ENCODE measurements around the gene ANKRD23.

The ANKRD23 gene

DNA sequence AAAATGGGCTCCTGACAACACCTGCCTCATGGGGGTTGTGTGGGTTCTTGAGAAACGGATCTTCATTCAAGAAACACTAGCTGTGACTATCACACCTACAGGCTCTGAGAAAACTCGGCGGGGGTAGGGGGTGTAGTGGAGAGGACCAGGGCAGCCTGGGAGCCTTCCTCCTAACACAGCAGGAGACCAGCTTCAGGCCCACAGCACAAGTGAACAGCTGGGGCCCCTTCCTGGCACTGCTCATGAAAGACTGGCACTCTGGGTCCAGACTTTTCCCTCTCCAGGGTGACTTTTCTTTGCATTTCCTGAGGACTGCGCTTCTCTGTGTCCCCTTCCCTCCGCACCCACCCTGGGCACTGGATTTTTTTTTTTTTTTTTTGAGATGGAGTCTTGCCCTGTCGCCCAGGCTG, 33.2 kb upstream of the ANKRD23 start:
- no peak for DNase-seq

DNA sequence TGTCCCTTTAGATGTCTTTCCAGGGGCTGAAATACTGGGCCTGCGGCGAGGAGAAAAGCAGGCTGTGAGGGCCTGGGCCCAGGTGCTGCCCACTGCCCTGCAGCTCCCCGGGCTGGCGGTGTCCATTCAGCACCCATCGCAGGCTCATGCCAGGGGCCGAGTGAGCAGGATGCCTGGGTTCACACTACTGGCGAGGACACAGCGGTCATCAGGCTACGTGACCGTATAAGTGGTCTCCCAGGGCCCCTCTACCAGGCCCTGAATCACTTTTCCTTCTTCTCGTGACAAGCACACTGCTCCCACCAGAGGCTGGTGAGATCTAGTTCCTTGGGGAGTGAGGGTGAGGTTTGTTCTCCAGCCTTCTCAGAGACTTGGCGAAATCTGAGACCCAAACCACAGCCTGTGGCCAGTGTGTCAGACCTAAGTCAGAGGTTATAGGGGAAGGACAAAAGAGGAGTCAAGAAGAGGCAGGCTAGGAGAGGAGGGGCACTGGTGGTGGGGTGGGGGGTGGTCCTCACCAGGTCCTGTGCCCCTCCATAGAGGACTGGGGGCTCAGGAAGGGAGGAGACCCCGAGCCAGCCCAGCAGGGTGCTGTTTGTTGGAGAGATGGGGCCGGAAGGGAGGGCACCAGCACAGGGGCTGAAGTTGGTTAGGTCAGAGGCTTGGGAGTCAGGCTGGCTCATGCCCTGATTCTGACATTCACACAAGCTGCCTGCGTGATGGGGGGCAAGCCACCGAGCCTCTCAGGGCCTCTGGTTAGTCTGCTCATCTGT, 32.6 kb upstream of the ANKRD23 start:
- peak in 1 of 4 experiments; percentile 33 for DNase-seq

DNA sequence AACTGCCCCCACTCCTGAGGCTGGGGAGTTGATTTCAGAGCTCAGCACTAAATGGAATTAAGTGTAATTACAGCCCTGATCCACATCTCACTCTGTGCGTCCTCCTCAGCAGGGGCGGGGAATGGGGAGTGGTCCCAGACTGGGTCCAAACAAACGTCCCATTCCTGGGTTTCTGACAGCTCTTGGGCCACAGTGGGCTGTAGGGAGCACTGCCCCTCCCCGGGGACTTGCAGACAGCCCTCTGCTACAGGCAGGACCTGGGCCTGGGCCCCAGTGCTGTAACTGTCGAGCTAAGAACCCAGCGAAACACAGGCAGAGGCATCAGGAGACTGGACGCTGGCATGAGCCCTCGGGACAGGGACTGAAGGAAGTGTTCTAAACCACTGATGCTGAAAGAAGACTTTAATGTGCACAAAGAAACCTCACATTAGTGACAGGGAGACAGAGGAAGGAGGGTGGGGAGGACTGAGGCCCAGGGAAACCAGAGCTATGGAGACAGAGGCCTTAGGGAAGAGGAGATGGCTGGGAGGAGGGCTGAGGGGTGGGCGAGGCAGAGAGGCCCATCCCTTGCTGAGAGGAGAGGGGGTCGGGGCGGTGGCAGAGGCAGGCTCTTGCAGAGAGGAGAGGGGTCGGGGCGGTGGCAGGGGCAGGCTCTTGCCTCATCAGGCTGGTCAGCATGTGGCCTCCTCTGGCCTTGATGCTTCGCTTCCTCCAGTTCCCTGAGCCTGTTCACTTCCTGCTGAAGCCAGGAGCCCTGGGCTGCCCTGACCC, 31.9 kb upstream of the ANKRD23 start:
- peak in 3 of 4 experiments; percentile 32 to 53 (median 51) for DNase-seq

DNA sequence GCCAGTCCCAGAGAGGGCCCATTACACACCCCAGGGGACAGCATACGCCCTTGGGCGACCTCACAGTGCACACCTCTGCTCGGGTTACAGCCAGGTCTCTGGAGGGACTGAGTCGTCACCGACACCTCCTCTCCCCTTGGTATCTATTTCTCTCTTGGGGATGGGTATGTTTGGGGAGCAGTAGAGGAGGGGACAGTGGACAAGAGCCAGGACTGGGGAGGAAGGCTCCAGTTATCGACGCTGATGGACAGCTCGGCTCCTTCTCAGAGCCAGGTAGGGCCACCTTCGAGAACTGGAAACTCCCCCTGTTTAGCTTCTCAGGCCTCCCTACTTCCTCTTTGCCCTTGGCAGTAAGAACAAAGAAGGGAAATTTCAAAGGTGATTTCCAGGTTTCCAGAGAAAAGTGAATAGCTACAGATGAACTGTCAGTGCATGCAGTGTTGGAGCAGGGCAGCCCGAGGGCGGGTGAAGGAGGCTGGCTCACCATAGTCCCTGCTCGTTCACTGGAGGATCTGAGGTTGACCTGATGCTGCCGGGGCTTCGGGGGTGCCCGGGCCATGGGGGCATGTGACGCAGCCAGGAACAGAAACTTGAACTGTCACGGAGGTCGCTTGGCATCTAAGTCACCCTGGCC, 30.5 kb upstream of the ANKRD23 start:
- peak in 3 of 4 experiments; percentile 27 to 44 (median 28) for DNase-seq

DNA sequence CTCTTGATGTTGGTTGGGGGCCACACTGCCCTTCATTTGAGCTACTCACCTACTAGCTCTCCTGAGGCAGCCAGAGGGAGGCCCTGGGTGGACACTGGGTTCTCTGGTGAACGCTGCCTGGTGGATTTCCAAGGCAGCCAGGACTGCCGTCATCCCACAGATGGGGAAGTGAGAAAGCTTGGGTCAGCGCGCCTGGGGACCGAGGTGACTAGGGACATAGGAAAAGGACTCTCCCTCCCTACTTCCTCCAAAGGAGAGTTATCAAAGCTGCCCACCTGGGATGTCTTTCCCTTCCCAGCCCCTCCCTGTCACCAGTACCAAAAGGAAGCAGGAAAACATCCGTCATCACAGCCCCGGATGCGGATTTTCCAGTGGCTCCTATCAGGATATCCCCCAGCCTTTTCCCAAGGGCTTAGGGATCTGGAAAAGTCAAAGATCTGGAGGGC, 29.9 kb upstream of the ANKRD23 start:
- peak; percentile 83 to 89 (median 88) for DNase-seq

DNA sequence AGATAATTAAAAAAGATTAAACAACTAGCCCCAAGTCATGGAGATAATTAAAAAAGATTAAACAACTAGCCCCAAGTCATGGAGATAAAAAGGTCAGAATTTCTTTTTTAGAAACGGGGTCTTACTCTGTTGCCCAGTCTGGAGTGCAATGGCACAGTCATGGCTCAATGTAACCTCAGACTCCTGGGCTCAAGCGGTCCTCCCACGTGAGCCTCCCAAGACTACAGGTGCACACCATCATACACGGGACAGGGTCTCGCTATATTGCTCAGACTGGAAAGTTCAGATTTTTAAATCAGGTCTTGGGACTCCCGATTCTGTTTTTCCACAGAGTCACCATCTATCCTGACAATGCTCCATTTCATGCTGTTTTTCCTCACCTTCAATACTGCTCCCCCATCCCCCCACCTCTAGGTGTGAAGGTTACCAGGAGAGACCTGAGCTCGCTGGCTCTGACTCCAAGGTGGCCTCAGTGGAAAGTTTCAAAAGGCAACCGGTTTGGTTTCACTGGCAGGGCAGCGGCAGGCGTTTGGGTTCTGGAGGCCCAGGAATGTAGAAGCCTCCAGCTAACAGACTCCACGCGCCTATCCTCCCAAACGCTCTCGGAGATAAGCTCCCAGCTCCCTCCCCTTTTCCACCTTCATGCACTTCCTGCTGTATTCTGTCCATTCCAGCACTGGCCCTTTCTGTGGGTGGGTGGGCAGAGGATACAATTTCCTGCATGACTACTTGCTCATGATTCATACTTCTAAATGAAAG, 28.9 kb upstream of the ANKRD23 start:
- DNase-seq, result no peak

DNA sequence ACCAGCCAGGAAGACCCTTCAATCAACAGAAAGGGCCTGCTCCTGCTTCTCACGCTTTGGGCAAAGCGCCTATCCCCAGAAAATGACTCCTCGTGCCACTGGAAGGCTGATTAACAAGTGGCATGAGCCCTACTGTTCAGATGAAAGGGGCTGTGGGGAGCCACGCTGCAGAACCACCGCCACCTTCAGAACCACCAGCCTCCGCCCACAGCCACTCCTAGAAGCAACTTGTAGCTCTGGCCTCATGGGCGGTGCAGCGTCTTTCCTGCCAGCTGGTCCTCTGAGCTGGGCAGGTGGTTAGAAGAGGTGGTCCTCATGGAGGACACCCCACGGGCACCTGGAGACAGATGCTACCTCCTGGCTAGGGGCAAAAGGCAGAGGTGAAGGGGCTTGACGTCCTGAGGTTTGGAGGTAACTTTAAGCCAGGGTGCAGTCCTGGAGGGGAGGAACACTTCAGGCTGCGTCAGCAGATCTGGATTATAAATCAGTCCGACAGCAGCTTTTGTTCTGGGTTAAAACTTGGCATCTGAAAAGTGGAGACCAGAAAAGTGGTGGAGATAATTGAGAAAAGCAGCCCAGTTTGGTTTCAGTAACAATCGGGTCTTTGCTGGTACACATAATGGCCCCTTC, 26.9 kb upstream of the ANKRD23 start:
- no peak for DNase-seq

DNA sequence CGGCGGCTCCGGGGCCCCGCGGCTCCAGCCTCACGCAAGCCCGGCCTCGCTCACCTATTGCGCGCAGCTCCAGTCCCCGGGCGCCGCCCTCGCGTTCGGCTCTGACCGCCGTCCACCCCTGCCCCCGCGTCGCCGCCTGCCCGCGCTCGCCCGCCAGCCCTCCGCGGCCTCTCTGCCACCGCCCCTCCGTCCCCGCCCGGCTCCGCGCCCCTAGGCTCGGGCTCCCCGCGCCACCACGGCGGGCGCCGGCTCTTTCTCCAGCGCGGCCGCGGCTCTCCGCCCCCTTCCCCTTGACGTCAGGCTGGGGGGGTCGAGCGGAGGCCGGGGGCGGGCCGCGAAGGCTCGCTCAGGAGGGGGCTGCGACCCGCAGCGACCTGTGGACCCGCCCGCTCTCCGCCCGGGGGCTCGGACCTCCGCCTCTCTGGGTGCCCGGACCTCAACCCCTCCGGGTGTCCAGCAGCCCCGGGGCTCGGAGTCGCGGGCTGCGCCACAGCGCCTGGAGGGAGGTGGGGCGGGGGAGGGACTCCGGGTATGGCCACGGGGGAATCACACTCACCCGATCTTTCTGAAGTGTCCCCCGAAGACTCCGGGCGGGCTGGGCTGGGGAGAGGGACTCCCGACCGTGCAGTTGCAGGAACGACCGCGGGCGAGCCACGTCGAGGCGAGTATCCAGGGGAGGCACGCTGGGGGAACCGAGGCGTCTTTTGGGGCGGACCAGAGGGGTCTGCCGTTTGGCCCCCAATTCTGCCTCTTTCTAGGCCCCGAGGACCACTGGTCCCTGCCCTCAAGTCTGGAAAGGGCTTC, 26.2 kb upstream of the ANKRD23 start, which contains the start of gene SEMA4C:
TSS of gene SEMA4C (minus strand) at position 259 of the 804 bp plus-strand sequence. CDS start 2,194 bp downstream, outside the sequence.
- DNase-seq, result peak in 2 of 4 experiments; percentile 39 to 58

DNA sequence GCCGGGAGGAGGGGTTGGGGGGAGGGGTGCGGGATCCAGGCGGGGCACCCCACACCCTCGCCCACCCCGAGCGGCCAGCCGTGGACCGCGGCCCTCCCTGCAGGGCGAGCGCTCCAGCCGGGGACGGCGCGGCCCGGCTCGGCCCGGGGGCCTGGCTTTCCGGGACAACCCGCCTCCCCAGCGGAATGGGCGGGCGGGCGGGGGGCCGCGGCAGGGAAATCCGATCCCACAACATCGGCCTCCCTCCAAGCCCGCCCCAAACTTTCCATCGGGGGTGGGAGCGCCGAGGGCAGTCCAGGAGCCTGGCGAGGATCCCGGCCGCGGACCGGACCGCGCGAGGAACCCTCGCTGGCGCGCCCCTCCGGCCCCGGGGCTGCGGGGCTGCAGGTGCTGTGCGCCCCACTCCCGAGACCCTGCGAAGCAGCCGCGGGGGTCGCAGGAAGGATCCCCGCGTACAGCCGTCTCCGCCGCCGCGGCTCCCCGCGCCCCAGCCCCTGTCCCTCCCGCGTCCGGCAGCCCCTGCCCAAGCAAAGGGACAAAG, 25.5 kb upstream of the ANKRD23 start:
- no peak for DNase-seq

DNA sequence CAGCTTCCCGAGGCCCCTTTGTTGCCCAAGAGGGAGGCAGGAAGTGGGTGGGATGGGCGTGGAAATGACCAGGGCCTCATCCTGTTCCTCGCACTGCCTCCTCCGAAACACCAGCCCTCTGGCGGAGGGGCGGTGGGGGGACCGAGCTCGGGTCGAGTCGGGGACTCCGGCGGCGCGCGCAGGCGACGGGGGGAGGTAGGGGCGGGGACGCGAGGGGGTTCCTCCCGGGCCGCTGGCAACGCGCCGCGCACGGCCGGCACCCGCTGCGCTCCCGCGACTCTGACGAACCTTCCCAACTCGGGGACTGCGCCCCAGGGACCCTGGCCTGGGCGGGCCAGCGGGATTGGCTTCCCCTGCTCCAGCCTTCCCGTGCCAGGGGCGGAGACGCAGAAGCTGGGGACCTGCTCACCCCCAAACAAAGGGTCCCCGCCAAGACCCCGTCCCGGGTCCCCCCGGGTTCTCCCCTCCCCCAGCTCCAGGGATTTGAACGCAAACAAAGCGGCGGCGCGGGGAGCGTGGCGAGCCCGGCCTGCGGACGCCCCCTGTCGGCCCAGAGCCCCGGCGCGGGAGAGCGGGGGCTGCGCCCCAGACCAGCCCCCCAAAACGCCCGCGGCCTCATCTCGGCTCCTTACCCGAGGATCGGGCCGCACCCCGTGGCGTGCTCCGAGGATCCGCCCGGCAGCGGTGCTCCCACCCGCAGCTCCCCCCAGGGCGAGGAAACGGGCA, 24.9 kb upstream of the ANKRD23 start:
- DNase-seq, result peak; percentile 59 to 79 (median 73)

DNA sequence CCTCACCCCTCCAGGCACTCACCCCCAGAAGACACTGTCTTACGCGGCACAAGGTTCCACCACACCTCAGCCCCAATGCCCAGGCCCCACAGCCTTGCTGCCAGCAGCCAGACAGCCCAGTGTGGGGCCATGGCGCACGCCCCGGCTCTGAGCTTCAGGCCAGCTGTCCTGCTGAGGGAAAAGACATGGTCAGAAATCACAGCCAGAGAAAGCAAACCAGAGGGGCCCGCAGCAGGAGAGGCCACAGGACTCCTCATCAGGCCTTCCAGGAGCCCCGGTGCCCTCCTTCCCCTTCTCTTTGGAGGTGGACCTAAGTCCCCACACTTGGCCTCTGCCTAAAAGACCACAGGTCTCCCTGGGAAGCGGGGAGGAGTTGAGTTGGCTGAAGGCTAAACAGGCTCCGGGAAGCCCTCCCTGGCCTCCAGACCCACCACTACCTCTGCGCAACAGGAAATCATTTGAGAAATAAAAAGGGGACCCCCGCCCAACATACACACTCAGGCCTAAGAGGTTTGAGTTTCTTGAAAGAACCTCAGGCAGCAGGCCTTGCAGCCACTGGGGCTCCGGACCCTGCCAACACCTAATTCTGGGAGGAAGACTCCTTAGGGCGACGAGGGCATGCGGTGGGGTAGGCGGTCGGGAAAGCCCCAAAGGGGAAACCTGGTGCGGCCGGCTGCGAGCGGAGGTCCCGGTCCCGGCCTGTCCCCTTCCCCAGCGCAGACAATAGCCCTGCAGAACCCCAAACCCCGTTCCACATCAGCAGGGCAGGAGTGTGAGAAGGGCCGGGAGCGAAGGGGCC, 24.1 kb upstream of the ANKRD23 start:
- DNase-seq, result no peak

DNA sequence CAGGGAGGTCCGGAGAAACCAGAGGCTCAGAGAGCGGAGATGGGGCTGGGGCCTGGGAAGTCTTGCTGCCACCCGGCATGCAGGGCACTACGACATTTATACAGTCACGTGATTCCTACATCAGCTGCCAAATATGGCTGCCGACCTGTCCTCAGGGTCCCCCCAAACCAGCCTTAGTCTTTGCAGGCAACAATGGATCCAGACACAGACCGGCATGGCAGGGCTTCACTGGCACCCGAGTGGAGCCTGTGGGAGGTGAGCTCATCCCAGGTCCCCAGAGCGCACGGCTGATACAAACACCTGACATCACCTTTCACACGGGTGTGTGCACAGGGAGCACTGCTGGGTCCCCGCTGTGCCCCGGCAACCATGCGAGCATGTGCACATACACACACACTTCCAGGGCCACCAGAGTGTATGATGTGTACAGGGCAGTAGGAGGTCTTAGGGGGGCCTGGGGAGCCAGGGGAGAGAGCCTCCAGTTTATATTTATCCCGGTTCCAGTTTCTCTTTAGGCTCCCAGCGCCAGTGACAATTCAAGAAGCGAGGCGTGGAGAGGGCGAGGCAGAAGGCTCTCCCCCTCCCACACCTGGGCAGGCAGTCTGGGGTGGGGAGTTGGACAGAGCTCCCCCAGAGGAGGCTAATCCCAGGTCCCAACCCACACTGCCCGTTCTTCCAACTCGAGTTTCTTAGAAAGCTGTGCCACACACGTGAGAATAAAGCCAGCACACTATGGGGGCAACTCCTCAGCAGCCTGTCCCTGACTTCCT, 23.4 kb upstream of the ANKRD23 start:
- no peak for DNase-seq

DNA sequence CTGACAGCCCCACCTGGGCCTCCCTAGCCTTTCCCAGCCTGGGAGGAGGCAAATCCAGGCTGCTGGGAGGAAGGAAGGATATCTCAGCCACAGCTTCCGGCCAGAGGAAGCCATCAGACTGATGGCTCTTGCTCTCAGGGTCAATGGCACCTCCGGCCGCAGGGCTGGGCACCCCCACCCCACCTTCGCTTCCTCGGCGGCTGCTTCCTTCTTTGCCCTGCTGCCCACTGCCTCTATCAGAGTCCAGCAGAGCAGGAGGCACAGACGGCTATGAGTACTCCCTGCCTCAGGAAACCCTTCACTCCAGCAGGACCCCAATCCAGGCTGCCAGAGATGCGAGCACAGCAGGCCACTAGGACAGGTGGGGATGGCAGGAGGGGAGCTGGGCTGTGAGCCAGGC, 22.8 kb upstream of the ANKRD23 start:
- no peak for DNase-seq

DNA sequence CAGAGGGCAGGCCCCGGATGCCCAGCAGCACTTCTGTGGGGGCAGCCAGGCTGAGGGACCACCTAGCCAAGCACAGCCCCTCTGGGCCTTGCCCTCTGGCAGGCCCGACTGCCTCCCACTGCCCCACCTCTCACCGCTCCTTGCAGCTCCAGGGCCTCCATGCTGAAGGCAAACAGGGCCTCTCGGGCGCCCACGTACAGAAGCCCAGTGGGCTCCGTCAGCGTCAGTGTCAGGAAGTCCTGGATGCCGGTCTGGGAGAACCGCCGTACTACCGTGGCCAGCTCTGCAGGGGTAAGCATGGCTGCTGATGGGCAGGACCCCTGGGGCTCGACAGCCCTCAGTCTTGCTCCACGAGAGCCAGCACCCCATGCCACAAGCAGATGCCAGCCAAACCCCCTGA, 22.3 kb upstream of the ANKRD23 start:
- no peak for DNase-seq

DNA sequence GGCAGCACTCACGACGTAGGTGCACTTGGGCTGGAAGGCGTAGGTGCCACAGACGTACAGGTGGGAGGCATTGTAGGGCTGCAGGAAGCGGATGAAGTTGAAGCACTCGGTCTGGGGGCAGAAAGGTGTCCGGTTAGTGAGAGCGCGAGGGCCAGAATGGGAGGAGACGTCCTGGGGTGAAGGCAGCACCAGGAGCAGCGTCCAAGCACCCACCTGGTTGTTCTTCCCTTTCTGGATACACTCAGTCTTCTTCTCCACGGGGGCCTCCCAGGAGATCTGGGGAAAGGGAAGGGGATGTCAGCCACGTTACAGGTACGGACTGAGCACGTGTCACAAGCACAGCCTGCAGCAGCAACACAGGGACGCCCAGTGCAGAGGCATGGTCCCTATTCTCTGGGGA, 21.8 kb upstream of the ANKRD23 start:
- DNase-seq, result no peak

DNA sequence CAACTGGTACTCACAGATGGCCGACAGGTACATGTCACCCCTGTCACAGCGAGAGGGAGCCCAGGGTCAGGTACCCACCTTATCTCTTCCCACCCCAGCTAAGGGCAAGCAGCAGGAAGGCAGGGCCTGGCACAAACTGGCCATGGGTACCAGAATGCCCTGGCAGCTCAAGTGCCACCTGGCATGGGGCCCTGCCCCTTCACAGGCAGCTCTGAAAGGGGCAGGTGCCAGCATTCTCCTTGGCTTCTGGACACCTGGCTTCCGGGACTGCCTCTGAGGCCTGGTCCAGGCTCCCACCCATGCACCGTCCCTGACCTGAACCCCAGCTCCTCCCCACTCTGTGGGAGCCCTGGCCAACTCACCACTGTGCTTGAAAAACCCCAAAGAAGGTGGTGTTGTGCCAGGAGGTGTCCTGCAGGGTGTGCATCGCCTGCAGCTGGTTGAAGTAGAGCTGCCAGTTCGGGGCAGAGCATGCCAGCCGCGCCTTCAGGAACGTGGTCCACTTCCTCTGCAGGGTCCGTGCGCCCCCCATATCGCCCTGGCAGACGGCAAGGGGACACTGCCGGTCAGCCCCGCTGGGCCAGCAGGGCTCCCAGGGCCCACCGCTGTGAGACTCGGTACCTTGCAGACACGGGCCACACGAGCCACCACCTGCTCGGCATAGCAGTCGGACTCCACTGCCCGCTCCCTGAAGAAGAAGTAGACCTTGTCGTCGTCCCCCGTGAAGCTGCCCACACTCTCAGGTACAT, 20.7 kb upstream of the ANKRD23 start:
- DNase-seq, result no peak

DNA sequence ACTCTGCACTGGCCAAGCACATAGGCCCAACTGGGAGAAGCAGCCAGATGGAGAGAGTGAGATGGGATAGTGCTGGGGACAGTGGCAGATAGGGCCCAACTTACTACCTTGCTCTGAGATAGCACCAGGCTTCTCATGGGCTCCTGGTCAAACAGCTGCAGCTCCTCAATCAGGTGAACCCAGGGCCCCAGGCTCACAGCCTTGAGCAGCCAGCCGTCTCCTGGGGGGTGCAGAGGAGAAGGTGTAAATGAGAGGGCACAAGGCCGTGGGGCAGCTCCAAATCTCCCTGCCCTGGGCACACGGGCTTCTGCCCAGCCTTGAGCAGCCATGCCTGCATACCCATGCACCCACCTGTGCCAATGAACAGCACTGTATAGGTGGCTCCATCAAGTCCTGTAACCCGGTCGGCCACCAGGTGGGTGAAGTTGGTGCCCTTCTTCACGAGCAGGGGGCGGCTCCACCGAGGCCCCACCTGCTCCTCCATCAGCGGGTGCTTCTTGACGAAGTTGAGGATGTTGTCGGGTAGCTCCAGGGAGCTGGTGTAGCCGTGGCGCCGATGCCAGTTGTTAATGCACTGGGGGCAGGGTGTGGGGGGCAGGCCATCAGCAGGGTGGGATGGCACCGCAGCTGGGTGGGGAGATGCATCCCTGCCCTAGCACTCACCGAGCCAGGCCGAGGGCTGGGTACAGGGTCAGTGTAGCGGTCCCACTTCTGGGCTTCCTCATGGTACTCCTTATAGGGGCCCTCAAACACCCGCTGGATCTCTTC, 19.9 kb upstream of the ANKRD23 start:
- DNase-seq, result no peak
